Stimulated activated CD8-positive, alpha-beta memory T cell treated with anti-CD3 and anti-CD28 coated beads, Interleukin-12 subunit alpha, Interleukin-12 subunit beta, amount 100 ng/mL, for 24 hours (primary cell): ENCODE results near the gene LINGO1.
A peak's percentile ranks its signal among the peaks of the same experiment; 100 is the strongest.

Experiments
- DNase-seq: peaks from one replicate; pipeline ENCODE4 v3.0.0-alpha.2; 2020; ENCODE audit errors: extremely low read depth

LINGO1 gene, protein sequence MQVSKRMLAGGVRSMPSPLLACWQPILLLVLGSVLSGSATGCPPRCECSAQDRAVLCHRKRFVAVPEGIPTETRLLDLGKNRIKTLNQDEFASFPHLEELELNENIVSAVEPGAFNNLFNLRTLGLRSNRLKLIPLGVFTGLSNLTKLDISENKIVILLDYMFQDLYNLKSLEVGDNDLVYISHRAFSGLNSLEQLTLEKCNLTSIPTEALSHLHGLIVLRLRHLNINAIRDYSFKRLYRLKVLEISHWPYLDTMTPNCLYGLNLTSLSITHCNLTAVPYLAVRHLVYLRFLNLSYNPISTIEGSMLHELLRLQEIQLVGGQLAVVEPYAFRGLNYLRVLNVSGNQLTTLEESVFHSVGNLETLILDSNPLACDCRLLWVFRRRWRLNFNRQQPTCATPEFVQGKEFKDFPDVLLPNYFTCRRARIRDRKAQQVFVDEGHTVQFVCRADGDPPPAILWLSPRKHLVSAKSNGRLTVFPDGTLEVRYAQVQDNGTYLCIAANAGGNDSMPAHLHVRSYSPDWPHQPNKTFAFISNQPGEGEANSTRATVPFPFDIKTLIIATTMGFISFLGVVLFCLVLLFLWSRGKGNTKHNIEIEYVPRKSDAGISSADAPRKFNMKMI

DNA sequence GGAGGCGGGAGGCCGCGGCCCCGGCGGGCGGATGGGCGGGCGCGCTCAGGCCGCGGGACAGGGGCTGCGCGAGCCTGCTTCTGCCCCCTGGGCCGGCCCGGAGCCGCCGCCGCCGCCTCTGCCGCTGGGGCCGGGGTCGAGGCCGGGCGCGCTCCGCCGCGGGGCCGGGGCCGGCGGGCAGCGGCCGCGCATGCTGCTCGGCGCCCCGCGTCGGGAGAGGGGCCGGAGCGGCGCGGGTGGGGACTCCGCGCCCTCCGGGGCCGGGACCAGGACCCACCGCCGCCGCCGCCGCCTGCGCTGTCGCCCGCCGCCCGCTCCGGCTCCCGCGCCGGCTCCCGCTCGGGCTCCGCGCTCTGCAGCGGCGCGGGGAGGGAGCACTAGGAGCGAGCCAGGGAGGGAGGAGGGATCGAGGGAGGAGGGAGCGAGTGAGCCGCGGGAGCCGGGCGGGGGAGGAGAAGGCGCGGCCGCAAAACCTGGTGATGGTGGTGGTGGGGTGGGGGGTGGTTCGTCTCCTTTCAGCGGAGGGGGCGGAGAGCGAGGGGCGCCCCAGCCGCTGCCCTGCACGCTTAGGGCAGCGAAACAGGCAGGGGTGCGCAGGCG lies at the start of gene LINGO1:
Gene LINGO1 (minus strand): TSS at position 379 of the 600 bp plus-strand sequence. CDS start 597 bp downstream, outside the sequence.
- no peak for DNase-seq

DNA sequence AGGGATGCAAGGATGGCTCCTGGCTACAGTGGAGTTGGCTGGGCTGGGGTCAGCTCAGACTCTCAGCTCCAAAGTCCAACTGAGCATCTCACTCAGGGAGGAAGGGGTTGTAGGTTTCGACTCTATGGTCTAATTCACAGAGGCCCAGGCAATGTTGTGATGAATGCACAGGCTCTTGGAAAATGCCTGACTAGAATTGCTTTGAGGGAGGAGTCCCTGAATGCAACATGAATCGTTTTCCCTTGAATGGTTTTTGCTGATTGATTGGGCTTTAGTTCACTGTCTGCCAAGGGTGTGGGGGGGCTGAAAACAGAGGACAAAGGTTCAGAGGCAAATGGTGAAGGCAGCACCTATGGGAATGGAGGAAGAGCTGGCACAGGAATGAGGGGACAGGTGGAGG lies 48.6 kb upstream of the LINGO1 start:
- no peak for DNase-seq

DNA sequence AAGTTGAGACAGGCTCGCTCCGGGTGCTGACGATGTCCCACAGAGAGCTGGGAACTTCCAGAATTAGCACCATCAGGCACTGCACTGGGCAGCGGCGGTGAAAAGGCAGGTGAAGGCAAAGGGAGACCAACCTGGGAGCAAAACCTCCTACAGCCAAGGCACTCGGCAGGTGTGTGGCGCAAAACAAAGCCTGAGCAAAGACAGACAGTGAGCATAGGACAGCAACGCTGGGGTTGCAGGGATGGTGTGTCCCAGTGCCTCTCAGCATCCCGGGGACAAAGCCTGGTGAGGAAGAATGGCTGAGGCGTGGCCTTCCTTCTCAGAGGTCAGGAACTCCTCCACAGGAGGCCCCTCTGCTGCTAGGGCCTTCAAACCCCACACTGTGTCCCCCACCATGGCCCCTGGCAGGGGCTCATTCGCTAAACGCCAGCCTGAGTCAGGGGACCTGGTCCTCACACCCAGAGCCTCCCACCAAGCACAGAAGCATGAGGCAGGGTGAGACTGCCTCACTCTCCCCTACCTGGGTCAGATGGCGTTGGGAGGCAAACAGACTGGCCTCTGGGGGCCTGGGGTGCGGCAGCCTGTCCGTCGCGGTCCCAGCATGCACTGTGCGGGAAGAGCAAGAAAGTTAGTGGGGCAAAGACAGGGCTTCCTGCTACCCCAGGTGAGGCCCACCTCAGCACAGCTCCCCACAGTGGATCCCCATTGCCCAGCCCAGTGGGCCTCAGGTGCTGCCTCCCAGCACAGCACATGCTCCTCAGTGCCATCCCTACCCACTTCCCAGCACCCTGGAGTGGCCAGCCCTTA lies 44.1 kb upstream of the LINGO1 start:
- DNase-seq, result no peak

DNA sequence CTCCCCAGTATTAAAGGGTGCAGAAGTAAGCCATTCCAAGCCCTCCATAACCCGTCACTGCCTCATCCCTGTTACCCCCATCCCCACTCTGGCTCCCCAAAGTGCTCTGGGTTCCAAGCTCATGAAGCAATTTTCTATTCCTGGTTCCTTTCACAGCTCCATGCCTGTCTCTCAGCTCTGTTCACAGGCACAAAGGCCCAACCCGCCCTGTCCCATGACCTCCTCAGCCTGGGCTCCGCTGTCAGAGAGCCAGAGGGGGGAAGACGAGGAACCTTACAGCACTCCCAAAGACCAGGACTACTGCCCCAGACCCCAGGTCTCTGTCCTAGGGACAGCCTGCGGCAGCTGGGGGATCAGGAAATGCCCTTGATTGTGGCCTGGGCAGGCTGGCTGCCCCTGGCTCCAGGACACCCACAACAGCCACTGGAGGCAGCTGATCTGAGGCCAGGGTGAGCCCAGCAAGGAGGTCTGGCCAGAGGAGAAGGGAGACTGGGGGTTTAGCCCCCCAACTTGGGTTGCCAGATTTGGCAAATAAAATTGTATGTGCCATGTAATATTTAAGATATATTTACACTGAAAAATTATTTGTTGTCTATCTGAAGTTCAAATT lies 43.2 kb upstream of the LINGO1 start:
- no peak for DNase-seq

DNA sequence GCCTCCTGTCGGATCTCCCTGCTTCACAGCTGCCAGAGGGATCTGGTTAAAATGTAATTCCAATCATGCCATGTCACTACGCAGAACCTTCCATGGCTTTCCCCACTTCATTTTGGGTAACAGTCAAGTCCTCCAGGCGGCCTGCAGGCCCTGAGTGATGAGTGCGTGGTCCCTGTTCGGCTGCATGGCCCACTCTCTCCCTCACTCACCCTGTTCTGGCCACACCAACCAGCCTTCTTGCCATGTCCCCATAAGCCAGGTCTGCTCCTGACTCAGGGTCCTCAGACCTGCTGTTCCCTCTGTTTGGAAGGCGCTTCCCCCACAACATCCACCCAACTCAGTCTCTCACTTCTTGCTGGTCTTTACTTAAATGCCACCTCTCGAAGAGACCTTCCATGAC lies 41.6 kb upstream of the LINGO1 start:
- no peak for DNase-seq

DNA sequence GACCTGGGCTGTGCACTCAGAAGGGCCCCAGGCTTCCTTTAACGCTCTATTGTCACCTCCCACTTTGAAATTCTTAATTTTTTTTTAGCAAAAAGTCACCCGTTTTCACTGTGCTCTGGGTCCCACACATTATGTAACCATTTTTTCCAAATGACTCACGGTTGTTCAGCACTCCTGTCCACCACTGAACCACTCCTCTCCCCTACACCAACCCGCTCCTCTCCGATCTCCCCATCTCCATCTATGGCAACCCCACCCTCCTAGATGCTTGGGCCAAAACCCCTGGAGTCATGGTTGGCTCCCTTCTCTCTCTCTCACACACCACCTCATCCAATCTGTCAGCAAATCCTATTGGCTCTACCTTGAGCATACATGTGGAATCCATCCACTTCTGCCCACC lies 41.2 kb upstream of the LINGO1 start:
- DNase-seq, result no peak

DNA sequence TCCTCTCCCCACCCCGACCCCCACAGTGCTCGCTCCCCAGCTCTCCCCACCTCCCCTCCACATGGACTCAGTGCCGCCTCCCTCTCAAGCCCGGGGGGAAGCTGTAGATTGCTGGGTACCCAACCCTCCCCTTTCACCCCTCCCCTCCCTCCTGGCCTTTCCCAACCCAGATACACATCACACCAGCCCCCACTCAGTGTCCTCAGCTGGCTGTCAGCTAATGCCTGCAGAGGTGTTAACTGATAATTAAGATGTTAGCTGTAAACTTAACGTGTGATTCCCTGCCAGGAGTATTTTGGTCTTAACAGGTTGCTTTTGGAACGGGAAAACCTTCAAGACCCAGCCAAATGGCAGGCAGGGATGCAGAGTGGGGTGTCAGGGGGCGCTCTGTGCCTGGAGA lies 39.4 kb upstream of the LINGO1 start:
- DNase-seq, result no peak

DNA sequence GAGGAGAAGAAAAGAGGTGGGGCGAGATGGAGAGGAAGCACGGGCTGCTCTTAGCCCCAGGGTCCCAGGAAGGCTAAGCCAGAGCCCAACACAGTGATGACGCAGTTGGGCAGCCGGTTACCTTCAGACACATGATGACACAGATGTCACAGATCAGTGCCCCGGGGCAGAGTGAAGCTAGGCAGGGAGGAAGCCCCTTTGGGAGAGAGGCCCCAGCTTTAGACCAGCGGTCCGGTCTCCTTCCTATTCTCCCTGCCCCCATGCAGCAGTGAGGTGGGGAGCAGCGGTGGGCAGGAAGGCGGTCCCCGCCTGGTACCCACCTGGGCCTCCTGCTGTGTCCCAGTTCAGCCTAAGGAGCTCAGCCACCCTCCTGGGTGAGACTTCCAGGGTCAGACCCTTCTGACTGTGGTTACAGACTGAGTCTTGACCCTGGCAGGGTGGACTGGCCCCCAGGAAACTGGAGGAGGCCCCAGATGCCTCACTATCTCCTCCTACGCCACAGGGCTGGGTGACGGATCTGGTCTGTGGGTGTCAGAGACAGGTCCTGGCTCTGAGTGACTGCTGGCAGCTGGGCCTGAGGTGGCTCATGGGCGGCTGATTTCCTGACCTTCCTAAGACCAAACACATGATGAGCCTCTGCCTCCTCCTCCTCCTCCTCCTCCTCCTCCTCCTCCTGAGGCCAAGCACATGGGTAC lies 38.8 kb upstream of the LINGO1 start:
- no peak for DNase-seq

DNA sequence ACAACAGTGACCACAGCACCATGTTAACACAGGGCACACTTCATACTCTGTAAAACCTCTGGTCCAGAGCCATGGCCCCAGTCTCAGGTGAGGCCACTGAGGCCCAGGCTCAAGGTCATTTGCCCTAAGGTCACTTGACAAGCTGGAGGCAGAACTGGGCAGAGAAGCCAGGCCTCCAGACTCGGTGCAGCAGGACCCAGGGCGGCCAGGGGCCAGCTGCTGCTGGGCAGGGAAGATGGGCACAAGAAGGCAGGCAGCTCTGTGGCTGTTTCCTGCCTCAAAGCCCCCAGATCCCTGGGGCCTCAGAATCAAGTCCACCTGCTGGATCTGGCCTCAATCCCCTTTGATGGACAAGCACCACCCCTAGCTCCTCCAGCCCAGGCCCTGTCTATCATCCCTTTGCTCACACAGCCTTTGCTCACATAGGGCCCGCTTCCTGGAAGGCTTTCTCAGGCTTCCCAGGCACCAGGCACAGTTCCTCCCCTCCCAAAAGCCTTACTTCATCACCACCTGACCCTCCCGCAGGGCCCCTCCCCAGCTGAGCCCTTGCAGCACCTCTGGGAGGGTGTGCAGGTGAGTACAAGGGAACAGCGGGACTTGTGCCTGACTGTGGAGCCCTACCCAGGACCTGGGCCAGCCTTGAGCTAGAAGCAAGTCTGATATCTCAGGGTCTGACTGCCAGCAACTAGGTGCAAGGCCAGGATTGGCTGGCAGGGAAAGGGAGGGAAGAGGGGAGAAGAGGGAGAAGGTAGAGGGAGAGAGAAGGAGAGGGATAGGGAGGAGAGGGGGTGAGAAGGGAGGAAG lies 38.0 kb upstream of the LINGO1 start:
- DNase-seq, result no peak

DNA sequence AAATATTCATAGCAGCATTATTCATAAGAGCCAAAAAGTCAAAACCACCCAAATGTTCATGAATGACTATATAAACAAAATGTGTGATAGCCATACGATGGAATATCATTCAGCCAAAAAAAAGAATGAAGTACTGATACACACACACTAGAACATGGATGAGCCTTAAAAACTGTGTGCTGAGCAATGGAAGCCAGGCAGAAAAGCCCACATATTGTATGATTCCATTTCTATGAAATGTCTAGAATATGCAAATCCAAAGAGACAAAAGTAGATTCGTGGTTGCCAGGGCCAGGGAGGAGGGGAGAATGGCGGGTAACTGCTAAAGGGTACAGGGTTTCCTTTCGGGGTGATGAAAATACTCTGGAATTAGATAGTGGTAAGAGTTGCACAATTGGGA lies 37.2 kb upstream of the LINGO1 start:
- DNase-seq, result no peak

DNA sequence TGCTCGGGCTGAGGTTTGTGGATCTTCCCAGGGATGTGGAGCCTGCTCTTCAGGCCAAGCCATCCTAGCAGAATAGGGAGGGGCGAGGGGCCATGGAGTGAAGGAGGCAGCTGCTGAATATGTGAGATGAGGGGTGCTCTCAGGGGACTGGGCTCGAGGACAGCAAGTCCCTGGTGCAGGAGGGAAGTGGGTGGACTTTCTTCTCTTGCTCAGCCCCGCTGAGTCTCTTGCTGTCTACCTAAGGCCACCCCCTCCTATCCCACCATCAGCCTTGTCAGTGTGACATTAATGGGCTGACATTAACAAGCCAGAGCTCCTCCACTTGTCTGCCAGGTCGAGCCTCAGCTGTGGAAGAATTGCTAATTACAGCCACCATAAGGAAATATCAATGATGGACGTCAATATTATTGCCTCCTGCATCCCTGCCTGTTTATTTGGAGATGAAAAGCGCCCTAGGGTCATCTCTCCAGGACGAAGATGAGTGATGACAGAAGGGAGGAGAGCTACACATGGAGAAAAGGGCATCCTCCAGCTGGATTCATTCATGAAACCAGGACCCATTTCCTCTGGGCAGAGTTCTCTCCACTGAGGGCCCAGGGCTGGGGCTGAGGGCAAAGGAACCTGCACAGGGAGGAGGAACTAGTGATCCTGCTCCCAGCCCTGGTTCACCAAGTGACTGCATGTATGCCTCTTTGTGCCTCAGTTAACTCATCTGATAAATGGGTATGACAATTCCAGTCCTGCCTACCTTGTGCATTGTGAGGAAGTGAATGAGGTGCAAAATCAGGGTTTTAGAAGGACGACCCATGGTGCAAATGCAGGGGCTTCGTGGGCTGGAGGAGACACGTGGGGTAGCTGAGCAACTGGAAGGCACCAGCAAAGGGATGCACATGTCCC lies 34.9 kb upstream of the LINGO1 start:
- no peak for DNase-seq

DNA sequence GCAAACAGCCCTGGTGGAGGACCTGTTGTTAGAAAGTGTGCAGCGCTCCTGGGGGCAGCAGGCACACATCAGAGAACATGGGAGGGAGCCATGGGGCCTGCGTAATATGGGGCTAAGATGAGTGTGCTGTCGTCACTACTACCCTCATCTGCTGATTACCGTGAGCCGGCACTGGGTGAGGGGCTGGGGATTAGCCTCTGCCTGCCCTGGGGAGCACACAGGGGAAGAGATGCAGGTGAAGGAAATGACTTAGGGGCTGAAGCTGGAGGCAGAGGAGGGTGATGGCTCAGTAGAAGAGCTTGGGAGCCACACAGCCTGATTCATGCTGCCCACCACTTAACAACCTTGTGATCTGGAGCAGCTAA lies 33.6 kb upstream of the LINGO1 start:
- no peak for DNase-seq

DNA sequence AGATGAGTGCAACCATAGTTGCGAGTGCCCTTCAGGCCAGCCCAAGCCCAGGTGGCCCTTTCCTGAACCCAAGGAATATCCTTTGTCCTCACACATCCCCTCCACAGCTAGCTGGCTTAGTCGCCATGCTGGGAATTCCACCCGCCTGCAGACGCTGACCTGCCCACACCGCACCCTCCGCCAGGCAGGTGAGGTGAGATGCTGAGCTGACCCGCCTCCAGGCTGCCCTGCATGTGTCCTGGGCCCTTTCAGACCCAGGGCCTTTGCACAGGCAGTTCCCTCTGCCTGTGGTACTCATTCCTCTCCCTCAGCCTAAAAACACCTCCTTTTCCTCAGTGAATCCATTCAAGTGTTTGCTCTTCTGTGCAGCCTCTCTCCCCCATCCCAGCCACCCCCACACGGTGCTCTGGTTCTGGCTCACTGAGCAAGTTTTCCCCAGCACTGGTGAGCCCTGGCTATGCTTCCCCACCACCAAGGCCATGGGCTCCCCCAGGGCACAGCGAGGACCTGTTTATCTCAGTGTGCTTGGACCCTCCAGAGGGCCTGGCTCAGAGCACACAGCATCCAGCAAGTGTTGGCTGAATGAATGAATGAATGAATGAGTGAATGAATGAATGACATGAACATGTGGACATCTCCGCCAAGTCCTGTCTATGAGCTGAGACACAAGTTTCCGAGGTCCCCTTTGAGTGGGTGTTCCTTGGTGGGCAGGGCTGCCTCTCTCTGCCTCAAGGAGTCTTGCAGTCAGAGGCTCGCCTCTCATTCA lies 33.0 kb upstream of the LINGO1 start:
- DNase-seq, result no peak

DNA sequence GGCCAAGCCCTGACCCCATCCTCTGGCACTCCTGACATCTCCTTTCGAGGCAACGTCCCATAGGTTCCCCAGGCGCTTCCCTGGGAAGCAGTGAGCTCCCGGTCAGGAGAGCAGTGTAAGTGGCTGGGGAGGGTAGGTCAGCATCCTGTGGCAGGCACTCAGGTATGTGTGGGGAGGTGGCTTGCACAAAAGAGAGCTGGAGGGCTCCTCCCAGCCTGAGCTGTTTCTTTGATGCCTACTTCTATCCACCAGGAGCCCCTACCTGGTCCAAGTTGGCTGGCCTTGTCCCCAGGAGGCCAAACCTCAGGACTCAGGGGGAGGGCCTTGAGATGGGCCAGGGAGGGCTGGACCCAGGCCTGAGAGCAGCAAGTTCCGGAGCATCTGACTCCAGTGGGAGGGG lies 31.7 kb upstream of the LINGO1 start:
- no peak for DNase-seq

DNA sequence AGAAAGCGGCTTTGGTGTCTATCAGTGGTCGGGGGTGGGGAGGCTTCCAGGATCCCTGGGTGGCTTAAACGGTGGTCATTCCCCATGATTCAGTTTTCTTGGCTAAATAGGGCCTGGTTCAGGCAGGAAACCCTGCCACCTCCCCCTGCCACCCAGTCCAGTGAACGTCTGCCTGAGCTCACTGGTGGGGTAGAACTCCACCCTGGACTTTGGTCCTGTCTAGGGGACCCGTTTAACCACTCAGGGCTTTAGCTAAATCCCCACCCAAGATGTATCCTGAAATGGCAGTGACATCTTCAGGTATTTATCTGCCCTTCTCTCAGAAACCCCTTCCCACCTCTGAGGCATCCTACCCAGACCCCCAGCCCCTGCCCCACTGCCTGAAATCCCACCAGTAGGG lies 30.5 kb upstream of the LINGO1 start:
- no peak for DNase-seq

DNA sequence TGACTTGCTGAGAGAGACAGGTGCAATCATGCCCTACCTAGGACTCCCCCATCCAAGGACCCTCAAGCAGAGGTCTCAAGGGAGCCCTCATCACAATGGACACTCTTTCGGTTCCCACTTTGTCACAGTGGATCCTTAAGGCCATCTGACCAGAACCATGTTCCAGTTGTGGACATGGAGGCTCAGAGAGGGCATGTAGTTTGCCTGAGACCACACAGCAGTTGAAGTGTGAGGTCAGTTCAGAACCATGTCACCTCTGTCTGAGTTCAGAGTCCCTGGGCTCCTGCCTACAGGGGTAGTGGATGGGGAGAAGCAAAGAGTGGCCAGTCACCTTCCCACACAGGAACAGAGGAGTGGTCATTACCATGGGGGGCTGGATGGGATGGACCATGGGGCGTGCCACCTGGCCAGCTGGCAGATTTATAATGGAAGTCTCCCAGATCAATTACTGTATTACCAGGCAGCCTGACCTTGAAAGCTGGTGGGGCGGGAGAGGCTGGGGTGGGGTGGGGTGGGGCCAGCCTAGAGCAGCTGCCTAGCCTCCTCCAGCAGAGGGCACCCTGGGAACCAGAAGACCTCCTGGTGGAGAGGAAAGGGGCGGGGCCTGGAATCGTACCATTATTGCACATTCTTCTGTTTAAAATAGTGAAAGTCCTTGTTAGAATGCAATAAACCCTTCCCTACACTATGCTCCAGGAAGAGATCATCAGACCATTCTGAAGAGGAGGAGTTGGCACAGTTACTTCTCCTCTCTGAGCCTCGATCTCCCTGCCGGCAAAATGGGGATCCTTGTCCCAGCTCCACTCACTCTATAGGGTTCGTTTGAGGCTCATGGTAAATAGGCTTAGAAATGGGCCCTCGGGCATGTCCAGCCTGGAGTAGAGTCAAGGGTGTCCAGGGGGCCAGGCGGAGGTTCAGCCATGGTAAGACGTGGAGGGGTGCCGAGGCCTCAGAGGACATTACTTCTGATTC lies 26.9 kb upstream of the LINGO1 start:
- DNase-seq, result peak; percentile 8

DNA sequence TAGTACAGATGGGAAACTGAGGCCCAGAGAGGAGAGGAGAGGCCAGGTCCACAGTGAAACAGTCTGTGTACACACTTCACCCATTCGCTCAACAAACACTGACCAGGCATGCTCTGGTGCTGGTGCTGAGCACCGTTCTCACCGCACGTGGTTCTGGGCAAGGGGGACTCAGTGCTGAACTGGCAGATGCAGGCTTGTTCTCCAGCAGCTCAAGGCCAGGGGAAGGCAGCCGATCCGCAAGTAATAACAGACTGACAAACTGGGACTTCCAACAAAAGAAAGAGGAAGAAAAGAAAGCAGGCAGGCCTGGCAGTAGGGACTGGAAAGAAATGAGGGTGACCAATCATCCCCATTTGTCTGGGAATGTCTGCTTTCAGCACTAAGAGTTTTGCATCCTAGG lies 25.6 kb upstream of the LINGO1 start:
- no peak for DNase-seq
